H54 (cell line): ENCODE results near the gene GABRB1.

ENCODE experiments used
- DNase-seq: peaks from one replicate; pipeline ENCODE4 v3.0.0; 2011; ENCODE audit warnings: low spot score, mixed read lengths; ENCODE audit not compliant: insufficient read length
- FAIRE-seq: peaks from 3 replicates; lab custom pipeline; 2011; peaks lifted over from hg19 to GRCh38; lab: Jason Lieb, UNC
- POLR2A ChIP-seq: IDR thresholded peaks from 2 replicates; pipeline ENCODE4 v1.6.1; 2011; ENCODE audit warnings: low read depth, mild to moderate bottlenecking, low read length

GABRB1 gene

GRCh38 chr4:47118192-47118929, 87.0 kb downstream of the GABRB1 start:
- no peak for TF ChIP-seq POLR2A
- DNase-seq = no peak

GRCh38 chr4:47120783-47121182, 89.4 kb downstream of the GABRB1 start:
- FAIRE-seq (no peak), DNase-seq (no peak)
- no peak for TF ChIP-seq POLR2A

More at GRCh38 chr4:47118192-47118929, 87.0 kb downstream of the GABRB1 start:
- FAIRE-seq = no peak

GRCh38 chr4:47122592-47123291, 91.4 kb downstream of the GABRB1 start:
- FAIRE-seq = peak; percentile 77
- DNase-seq = peak; percentile 3
- TF ChIP-seq POLR2A = no peak

GRCh38 chr4:47128991-47129390, 97.6 kb downstream of the GABRB1 start:
- TF ChIP-seq POLR2A = no peak
- FAIRE-seq (no peak), DNase-seq (no peak)

GRCh38 chr4:47135210-47135609, 103.8 kb downstream of the GABRB1 start:
- TF ChIP-seq POLR2A = no peak
- FAIRE-seq (no peak), DNase-seq (no peak)

GRCh38 chr4:47143261-47143660, 111.9 kb downstream of the GABRB1 start:
- FAIRE-seq = no peak
- DNase-seq = no peak
- no peak for TF ChIP-seq POLR2A

- no peak for TF ChIP-seq POLR2A
- FAIRE-seq (no peak), DNase-seq (no peak)
Observed at GRCh38 chr4:47145630-47146029, 114.3 kb downstream of the GABRB1 start.

GRCh38 chr4:47154816-47155370, 123.5 kb downstream of the GABRB1 start:
- FAIRE-seq (no peak), DNase-seq (no peak)
- TF ChIP-seq POLR2A = no peak

- DNase-seq (no peak), FAIRE-seq (no peak)
- TF ChIP-seq POLR2A = no peak
Observed at GRCh38 chr4:47155919-47156318, 124.6 kb downstream of the GABRB1 start.

GRCh38 chr4:47160095-47160494, 128.7 kb downstream of the GABRB1 start:
- no peak for DNase-seq
- TF ChIP-seq POLR2A = no peak
- FAIRE-seq = no peak

- FAIRE-seq (no peak), DNase-seq (no peak)
- no peak for TF ChIP-seq POLR2A
Observed at GRCh38 chr4:47167081-47168035, 136.0 kb downstream of the GABRB1 start.

GRCh38 chr4:47184083-47184482, 152.7 kb downstream of the GABRB1 start:
- DNase-seq = no peak
- TF ChIP-seq POLR2A = no peak

GRCh38 chr4:47185761-47186160, 154.4 kb downstream of the GABRB1 start:
- TF ChIP-seq POLR2A = no peak
- no peak for FAIRE-seq
- DNase-seq = no peak

More at GRCh38 chr4:47184083-47184482, 152.7 kb downstream of the GABRB1 start:
- FAIRE-seq = no peak
